Fibroblast of the conjunctiva (primary cell): ENCODE results near the gene TP73.

Experiments
- DNase-seq: peaks from one replicate; pipeline ENCODE4 v3.0.0-alpha.2; 2010; ENCODE audit warnings: low read depth

TP73 gene

GRCh38 chr1:3768811-3769390, 116.6 kb downstream of the TP73 start:
- DNase-seq: no peak

DNA sequence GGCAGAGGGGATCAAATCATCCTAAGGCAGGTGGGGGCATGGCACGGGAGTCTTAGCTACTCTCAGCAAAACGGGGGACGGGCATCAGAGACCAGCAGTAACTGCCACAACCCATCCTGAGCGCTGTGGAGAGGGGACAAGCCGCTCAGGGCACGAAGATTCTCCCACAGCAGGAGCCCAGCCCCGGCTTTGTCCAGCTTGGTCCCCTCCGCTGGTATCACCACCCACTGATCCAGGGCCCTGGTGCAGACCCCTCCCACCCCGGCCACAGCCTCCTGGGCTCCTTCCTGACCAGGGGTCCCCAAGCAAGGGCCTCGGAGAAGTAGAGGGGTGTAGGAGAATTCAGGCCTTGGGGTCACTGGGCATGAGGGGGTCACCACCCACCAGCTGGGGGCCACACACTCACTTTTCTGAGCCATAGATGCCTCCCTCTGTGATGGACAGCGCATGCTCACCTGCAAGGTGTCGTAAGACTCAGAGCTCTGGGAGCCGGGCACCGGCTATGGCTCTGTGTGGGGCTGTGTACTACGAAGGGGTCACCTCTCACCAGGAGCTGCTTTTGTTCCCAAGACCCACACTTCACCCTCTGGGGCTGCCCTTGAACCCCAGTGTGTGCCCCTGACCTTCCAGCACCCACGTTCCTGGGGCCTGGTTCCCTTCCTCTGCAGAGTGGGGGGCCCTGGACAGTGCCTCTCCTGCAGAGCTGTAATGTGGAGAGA, 117.9 kb downstream of the TP73 start:
- no peak for DNase-seq

DNA sequence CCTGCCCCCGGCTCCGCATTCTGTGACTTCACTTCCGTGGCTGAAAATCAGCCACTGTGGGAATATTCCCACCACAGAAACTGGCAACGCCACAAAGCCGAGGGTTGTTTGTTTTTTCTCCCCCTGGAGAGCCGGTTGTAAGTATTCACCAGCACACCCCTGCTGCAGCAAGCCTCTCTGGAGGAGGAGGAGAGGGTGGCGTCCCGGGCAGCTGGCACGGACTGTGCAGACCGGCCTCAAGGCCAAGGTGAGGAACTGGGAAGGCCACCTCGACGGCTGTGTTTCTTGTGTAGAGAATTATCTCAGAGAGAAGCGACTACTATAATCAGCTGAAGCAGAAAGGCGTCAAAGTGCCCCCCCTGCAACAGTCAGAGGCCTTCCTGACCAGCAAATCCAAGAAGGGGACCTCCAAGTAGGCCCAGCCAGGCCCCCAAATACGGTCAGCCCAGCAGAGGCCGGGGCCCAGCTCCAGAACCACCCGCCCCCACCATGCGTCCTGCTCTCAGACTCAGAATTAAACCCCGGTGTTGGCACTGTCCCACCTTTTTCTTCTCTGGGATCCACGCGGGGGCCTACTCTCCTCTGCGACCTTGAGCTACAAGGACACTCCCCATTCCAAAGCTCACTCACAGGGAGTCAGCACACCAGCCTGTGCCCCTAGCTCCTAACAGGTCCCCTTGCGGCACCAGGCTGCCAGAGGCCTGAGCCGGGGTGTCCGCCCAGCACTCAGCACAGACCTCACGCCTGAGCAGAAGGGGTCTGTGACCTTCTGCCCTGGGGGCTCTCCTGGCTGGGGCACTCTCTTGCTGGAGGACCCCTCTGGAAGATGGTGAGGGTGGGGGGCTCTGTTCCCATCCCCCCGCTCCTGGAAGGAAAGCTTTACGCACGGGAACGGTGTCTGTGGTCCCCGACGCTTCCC, 119.1 kb downstream of the TP73 start:
- no peak for DNase-seq

DNA sequence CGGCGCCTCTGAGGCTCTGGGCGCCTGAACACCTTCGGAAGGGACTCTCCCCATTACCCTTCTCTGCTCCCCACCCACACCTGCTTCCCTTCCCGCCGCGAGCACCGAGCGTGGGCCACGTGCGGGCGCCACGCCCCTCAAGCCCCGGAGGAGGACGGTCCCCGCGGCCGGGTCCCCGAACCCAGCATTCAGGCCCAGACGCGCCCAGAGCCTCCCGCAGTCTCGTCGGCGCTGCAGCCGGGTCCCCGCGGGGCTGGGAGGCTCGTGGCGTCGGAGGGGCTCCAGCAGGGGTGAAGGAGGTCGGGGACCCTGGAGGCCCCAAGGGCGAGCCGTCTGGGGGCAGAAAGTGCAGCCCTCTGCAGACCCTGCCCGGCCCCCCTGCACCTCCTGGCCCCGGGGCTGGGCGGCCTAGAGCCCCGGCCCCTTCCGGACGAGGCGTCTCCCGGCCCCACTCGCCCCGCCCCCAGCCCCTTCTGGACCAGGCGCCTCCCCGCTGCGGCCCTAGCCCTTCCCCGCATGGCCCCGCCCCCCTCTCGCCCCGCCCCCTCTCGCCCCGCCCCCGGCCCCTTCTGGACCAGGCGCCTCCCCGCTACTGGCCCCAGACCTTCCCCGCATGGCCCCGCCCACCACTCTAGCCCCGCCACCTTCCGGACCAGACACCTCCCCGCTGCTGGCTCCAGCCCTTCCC, 119.9 kb downstream of the TP73 start:
- peak; percentile 57 for DNase-seq

- no peak for DNase-seq
Measured at GRCh38 chr1:3772715-3773571, 120.6 kb downstream of the TP73 start, which contains the start of gene SMIM1. Gene SMIM1, plus strand, starts transcription at chr1:3772749. Its CDS starts 2,625 bp downstream, at chr1:3775374.

DNA sequence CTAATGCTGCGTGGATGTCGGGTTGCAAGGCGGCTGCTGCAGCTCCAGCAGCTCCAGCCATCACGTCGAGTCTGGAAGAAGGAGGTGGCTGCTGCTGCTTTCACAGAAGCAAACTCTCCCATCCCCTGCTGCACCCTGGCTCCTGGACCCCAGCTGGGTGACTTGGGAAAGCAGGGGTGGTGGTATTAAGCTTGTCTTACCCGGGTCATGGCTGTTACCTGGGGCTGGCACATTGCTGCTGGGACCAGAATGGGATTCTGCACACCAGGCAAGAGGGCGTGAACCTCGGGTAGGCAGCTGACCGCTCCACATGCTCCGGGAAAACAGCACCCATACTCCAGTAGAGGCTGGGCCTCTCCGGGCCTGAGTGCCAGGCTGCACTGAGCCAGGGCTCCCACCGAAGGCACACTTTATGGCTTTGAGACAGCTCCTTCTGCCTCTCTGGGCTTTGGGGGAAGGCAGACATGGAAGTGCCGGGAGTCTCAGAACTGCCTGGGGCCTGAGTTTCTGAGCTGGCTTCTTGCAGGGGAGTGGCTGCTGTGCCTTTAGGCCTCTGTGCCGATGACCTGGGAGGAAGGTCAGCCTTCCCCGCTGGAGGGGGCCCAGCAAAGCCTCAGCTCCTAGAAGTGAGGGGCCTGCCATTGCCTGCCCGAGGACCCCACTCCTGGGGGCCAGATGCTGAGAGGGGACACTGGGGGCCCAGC, 121.4 kb downstream of the TP73 start:
- no peak for DNase-seq

- no peak for DNase-seq
Measured at GRCh38 chr1:3774276-3774945, 122.1 kb downstream of the TP73 start.

GRCh38 chr1:3774946-3775489, 122.7 kb downstream of the TP73 start:
- DNase-seq: no peak

DNA sequence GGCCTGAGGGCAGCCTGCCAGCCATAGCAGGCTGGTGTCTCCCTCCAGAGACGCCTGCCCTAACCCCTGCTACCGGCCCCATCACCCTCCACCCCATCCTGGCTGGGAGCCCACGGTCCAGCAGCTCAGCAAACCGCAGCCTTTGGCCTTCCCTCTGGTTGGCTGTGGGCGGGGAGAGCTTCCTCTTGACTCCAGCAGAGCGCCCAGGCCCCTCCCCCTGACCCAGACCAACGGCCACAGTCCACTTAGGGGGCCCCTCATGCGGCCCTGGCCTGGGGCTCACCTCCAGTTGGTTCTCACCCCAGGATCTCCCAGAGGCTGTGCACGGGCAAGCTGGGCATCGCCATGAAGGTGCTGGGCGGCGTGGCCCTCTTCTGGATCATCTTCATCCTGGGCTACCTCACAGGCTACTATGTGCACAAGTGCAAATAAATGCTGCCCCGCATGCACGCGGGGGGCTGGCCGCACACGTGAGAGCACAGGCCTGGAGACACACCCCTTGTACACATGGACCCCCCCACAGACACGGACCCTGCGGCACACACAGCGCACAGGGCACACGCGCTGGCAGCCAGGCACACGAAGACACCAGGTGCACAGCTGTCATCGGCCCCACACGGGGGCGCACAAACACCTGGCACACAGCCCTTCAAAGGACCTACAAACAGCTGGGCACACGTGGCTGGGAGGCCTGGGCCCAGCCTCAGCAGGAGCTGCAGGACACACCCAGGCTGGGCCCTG, 123.3 kb downstream of the TP73 start:
- DNase-seq: peak; percentile 22

DNA sequence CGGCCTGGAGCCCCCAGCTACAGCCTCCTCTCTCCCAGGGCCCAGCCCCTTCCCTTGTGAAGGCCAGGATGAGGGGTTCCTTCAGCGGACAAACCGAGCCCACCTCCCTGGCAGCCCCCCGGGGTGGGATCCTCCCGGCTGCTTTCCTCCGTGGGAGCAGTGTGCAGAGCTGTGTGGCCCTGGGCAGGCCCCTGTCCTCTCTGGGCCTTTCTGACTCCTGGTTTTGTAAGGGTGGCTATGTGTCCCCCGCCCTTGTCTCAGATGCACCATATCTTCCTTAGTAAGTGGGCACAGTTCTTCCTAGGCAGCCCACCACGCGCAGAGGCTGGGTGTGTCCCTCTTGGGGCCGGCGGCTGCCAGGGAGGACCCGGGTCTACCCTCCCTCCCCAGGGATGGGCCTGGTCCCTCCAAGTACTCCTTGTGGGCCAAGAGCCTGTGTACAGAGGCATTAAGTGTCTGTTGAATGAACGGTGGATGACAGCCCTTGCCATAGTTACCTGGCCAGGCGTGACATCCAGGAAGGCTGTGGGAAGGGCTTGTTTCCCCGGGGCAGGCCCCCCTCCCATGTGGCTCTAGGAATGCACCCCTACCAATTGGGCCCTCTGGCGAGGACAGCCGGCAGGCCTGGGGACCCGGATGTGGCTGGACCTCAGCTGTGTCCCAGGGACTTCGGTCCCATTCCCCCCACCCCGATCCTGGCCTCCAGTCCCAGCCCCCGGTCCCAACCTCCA, 124.1 kb downstream of the TP73 start:
- no peak for DNase-seq

DNA sequence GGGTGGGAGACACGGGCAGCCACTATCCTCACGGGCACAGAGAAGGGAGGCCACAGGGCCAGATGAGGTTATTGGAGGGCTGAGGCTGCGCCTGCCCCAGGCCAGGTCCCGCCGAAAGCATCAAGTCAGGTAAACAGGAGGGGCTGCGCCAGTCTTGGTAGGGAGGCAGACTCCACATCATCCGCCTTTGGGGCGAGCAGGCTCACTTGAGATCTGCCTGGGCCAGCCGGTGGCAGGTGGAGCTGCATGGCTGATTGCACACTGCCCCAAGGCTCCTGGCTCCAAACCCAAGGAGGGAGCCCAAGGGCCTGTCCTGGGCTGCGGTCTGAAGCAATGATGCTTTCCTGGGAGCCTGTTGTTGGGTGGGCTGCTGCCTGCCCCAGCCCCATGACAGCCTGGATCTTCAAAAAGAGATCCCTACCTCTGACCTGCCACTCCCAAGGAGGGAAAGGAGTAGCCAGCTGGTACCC, 124.8 kb downstream of the TP73 start:
- DNase-seq: no peak

- DNase-seq: no peak
Measured at GRCh38 chr1:3777647-3778589, 125.6 kb downstream of the TP73 start.

GRCh38 chr1:3778590-3779264, 126.4 kb downstream of the TP73 start:
- DNase-seq: no peak

- no peak for DNase-seq
Measured at GRCh38 chr1:3779265-3779911, 127.1 kb downstream of the TP73 start.

DNA sequence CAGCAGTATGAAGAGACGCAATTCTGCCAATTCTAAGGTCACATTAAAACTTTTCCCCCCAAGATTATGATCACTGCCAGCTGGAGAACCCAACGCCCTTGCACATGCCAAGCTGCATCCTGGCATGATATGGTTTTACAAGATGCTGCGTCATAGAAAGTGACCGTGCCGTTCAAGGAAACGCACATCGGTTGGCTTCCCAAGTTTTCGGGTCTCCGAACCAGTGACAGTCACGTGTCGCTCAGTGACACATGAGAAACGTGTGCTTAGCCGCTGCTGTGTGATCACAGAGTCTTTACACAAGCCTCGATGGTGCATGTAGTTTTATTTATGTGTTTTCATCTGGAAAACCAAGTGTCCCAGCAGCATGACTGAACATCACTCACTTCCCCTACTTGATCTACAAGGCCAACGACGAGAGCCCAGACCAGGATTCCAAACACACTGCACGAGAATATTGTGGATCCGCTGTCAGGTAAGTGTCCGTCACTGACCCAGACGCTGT, 127.6 kb downstream of the TP73 start:
- no peak for DNase-seq

DNA sequence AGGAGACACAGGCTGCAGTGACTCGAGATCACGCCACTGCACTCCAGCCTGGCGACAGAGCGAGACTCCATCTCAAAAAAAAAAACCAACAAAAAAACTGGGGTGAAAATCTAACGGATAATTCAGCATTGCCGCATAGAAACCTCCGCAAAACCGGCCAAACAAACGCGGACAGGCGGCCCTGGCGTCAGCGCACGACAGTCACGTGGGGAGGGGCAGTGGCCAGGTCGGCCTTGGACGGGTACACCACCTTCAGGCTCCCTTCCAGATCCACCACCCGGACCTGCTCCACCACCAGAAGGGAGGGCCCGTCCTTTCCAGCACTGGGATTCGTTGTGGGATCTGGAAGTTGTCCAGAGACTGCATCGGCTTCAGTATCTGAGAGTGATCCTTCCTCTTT, 128.6 kb downstream of the TP73 start:
- DNase-seq: no peak
